Mononuclear cell (primary cell): Measurements from ENCODE around the gene PPP2R2C. TPM values are rescaled to one million over a fixed set of nuclear protein-coding genes. Genes with fewer than 3 reads are reported as not detected.

ENCODE experiments used
- H3K27me3 ChIP-seq: 2 replicates; pipeline ENCODE4 v1.6.0; 2011; ENCODE audit warnings: low read length, control low read depth; ENCODE audit not compliant: insufficient read depth
- H3K4me1 ChIP-seq: 2 replicates; pipeline ENCODE4 v1.5.1; 2011; ENCODE audit warnings: mild to moderate bottlenecking, low read length, control low read depth; ENCODE audit not compliant: insufficient read depth
- H3K4me3 ChIP-seq: 2 replicates; pipeline ENCODE4 v1.5.1; 2011; ENCODE audit warnings: mild to moderate bottlenecking, low read length, moderate library complexity
- H3K9me3 ChIP-seq: 2 replicates; pipeline ENCODE4 v1.5.1; 2011; ENCODE audit warnings: low read depth, mild to moderate bottlenecking, control low read depth, low read length
- total RNA-seq: library from RNA; depleted of rRNA; stranded (reverse); fragments of >200 nt; gene quantifications from one replicate; pipeline ENCODE4 v1.2.3, GENCODE V29; 2012

Gene PPP2R2C
- total RNA-seq, 1 donor: not detected

DNA sequence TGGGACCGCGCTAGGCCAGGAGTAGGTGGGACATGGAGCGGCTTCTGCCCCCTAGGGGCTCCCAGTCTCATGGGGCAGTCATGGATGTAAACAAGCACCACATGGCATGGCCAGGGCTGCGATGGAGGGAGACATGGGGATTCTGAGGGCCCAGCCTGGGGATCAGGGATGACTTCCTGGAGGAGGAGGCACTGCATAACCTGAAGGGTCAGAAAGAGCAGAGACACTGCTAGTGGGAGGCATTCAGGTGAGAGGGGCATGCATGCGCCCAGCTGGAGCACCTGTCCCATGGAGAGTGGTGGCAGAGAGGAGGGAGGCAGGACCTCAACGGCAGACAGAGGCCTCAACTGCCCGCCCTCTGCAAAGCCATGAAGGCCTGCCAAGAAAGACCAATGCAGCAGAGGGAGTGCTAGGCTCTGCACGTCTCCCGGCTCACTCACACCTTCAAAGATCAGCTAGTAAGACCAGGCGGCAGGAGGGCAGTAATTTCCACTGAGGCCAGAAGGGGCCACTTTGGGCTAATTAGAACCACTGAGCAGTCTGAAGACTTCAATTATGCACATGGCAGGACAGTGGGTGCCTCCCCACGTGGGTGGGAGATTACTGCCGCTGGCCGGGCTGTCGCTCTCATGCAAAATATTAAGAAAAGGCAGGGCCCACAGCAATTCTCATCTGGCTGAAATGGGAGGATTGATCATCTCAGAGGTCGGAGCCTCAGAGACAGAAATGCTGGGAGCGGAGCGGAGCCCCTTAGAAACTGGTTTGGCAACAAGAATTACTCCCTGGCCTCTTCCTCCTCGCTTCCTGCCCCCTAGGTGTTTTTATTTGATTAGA is 69.6 kb downstream of the PPP2R2C start:
- Histone ChIP-seq H3K9me3 (no peaks in the 10 kb centered on the region), H3K4me1 (no peaks in the 10 kb centered on the region), H3K27me3 (peaks cover 11% of the 10 kb centered on the region), H3K4me3 (no peak overlapping the region)

DNA sequence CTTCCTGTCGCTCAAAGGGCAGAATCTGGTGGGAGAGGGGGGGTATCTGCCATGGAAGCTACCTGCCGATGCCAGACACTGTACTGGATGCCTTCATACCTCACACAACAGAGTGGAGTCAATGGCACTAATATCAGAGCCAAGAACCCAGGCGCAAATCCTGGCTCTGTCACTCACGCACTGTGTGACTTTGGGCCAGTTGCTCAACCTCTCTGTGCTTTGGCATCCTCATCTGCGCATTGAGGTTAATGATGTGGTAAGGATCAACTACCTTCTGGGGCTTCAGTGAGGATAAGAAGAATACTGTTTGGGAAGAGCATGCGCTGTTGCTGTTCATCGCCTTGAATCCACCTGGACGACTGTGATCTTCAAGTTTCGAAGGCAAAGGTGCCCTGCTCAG is 70.6 kb downstream of the PPP2R2C start:
- H3K27me3 ChIP-seq: peaks cover 11% of the 10 kb centered on the region

DNA sequence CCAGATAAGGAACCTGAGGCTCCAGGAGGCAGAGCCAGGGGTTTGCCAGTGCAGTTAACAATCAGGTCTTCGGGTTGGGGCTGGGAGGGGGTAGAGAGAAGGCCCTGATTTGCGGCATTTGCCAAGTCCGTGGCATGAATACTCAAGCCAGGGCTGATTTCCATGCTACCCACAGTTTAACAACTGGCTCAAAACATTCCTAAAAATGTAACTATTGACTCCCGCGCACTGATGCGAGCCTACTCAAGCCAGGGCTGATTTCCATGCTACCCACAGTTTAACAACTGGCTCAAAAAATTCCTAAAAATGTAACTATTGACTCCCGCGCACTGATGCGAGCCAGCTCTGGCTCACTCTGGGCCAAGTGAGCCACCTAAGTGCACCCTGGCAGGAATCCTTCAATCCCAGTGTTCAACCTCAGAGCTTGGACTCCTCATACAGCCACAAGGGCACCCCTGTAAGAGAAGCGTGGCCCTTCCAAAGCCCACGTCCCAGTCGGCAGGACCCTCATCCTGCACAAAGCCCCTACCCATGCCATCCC is 75.6 kb downstream of the PPP2R2C start:
- Histone ChIP-seq H3K9me3 (no peaks in the 10 kb centered on the region), H3K4me1 (no peaks in the 10 kb centered on the region), H3K4me3 (no peak overlapping the region), H3K27me3 (no peaks in the 10 kb centered on the region)

More for the DNA sequence above, 70.6 kb downstream of the PPP2R2C start:
- no peaks in the 10 kb centered on the region for H3K4me1 ChIP-seq
- no peaks in the 10 kb centered on the region for H3K9me3 ChIP-seq
- H3K4me3 ChIP-seq: no peak overlapping the region

- Histone ChIP-seq H3K9me3 (no peaks in the 10 kb centered on the region), H3K4me1 (no peaks in the 10 kb centered on the region), H3K4me3 (no peak overlapping the region), H3K27me3 (no peaks in the 10 kb centered on the region)
Observed at GRCh38 chr4:6395466-6396228, 76.8 kb downstream of the PPP2R2C start.

DNA sequence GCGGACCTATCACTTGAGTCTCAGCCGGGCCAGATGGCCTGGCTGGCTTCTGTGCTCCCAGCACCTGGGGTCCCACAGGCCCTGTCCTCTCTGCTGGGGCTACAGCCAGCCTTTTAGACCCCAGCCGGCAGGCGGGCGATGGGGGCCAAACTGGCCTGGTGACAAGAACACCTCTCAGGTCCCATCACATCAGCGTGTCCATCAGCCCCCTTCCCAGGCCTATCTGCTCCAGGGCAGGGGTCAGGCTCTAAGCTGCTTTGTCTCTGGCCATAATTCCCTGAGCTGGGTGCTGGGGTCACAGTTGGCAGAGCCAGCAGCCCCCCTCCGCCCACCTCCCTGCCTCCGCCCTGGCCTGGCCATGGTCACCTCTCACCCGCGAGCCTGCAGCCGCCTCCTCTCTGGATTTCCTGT is 77.7 kb downstream of the PPP2R2C start:
- H3K9me3 ChIP-seq: no peaks in the 10 kb centered on the region
- no peak overlapping the region for H3K4me3 ChIP-seq
- no peaks in the 10 kb centered on the region for H3K27me3 ChIP-seq
- no peaks in the 10 kb centered on the region for H3K4me1 ChIP-seq

GRCh38 chr4:6393544-6394475 is 78.6 kb downstream of the PPP2R2C start:
- no peak overlapping the region for H3K4me3 ChIP-seq
- no peaks in the 10 kb centered on the region for H3K27me3 ChIP-seq
- H3K9me3 ChIP-seq: no peaks in the 10 kb centered on the region

GRCh38 chr4:6393066-6393465 is 79.3 kb downstream of the PPP2R2C start:
- H3K4me1 ChIP-seq: no peaks in the 10 kb centered on the region
- no peaks in the 10 kb centered on the region for H3K27me3 ChIP-seq
- H3K9me3 ChIP-seq: no peaks in the 10 kb centered on the region
- no peak overlapping the region for H3K4me3 ChIP-seq

More at GRCh38 chr4:6393544-6394475, 78.6 kb downstream of the PPP2R2C start:
- no peaks in the 10 kb centered on the region for H3K4me1 ChIP-seq

GRCh38 chr4:6392407-6392806 is 80.0 kb downstream of the PPP2R2C start:
- Histone ChIP-seq H3K4me1 (no peaks in the 10 kb centered on the region), H3K9me3 (no peaks in the 10 kb centered on the region), H3K27me3 (no peaks in the 10 kb centered on the region), H3K4me3 (no peak overlapping the region)

- no peaks in the 10 kb centered on the region for H3K27me3 ChIP-seq
- H3K4me3 ChIP-seq: no peak overlapping the region
- H3K9me3 ChIP-seq: no peaks in the 10 kb centered on the region
- no peaks in the 10 kb centered on the region for H3K4me1 ChIP-seq
Observed at GRCh38 chr4:6391852-6392188, 80.6 kb downstream of the PPP2R2C start.

DNA sequence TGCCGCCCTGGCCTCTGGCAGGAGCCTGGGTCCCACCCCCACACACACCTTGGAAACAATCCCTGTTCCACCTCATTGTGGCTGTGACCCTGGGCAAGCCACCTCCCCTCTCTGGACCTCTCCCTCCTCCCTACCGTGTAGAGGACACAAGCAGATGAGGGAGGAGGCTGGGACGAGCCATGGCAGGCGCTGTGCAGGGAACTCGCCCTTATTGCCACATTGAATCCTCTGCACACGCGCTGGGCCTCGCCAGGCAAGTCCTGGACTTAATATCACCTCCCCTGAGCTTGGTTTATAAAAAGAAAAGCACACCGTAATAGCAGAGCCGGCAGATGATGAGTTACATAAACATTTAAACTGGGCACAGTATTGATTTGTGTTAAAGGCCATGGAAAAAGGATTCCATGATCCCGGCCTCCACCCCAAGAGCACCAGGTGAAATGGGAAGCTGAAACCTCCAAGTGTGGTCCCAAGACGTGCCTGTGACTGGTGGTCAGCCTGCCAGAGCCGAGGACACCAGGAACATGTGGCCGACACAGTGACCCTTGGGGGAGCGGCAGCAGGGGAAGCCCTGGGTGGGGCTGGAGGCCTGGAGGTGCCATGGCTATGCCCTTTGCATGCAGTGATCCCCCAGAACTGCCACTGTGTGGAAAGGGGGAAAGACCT is 81.1 kb downstream of the PPP2R2C start:
- Histone ChIP-seq H3K9me3 (no peaks in the 10 kb centered on the region), H3K27me3 (no peaks in the 10 kb centered on the region), H3K4me3 (no peak overlapping the region), H3K4me1 (no peaks in the 10 kb centered on the region)

DNA sequence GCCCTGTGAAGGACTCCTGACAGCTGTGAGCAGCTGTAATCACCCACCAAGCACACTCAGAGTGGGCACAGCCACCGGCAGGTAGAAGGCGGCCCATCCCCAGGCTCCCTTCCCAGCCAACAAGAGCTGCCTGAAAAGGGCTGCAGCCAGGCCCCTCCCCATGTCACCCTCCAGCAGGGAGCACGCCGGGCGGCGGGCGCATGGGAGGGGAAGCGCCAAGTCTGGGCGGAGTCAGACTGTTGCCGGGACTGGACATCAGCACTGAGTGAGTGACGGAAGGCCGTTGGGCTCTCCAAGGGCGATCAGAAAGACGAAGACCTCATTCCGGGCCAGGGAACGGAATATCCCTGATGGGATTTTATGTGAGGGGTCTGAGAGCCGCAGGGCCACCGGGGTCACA is 82.1 kb downstream of the PPP2R2C start:
- Histone ChIP-seq H3K4me1 (no peaks in the 10 kb centered on the region), H3K4me3 (no peak overlapping the region), H3K9me3 (no peaks in the 10 kb centered on the region), H3K27me3 (no peaks in the 10 kb centered on the region)

DNA sequence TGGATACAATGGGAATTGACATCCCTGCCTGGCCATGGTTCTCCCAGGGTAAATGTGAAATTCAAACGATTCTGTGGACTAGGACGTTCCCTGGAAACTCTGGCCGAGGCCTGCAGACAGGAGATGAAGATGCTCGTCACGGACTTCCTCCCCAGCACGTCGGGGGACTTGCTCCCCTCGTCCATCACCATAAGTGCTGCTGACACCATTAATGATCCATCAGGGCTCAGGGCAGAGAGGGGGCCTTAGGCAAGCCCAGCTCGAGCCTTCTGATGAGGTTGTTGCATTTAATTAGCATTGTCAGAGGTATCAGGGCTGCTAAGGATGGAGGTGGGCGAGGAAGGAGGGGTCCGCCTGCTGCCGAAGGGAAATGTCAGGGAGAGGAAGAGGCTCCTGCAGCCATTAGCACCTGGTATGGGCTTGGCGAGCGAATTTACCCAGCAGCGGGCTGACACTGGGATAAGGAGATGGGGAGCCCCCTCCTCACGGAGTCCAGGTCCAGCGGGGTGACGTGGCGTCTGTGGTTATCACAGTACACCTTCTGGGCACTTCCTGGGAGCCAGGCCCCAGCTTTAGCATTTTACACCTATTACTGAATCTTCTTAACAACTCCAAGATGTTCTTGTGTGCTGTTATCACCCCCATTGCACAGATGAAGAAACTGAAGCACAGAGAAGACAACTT is 83.1 kb downstream of the PPP2R2C start:
- no peaks in the 10 kb centered on the region for H3K4me1 ChIP-seq
- no peaks in the 10 kb centered on the region for H3K27me3 ChIP-seq
- no peaks in the 10 kb centered on the region for H3K9me3 ChIP-seq
- no peak overlapping the region for H3K4me3 ChIP-seq

DNA sequence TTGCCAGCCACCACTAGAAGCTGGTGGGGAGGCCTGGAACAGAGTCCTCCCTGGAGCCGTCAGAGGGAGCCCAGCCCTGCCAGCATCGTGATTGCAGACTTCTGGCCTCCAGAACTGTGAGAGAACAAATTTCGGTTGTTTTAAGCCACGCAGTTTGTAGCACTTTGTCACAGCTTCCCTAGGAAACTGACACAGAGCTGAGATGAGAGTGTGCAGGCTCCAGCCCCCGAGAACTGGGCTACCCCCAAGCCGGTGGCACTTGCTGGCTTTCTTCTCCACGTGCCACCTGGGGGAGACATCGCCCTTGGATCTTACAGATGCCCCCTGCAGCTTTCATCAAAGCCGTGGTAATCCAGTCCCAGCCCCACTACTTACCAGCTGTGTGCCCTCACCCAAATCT is 83.7 kb downstream of the PPP2R2C start:
- Histone ChIP-seq H3K4me3 (no peak overlapping the region), H3K9me3 (no peaks in the 10 kb centered on the region), H3K27me3 (no peaks in the 10 kb centered on the region), H3K4me1 (no peaks in the 10 kb centered on the region)

GRCh38 chr4:6387946-6388345 is 84.5 kb downstream of the PPP2R2C start:
- Histone ChIP-seq H3K9me3 (no peaks in the 10 kb centered on the region), H3K4me1 (no peaks in the 10 kb centered on the region), H3K4me3 (no peak overlapping the region), H3K27me3 (no peaks in the 10 kb centered on the region)
